Right lobe of liver (tissue), 6 donors: ENCODE data around the gene CTIF. TPM values are rescaled to one million over a fixed set of nuclear protein-coding genes. Genes with fewer than 3 reads are reported as not detected.

Source experiments
- ATAC-seq, 4 donors: fragments of 200-7000 bp; cut with Tn5 transposase; one replicate each; pipeline ENCODE4 v1.9.1; 2020; ENCODE audit warnings: mild to moderate bottlenecking in 4 of 4, moderate library complexity in 4 of 4
- DNase-seq, 3 donors: peaks; one replicate each; pipeline ENCODE4 v3.0.0-alpha.2; 2020
- H3K27ac ChIP-seq, 3 donors: fragments of 200-600 bp; one replicate each; pipeline ENCODE4 v1.8.0; 2022
- H3K27me3 ChIP-seq, 2 donors: fragments of 200-600 bp; one replicate each; pipeline ENCODE4 v1.8.0; 2022
- H3K36me3 ChIP-seq, 4 donors: fragments of 200-600 bp; sonication (generic) in 1 of 4; one replicate each; pipeline versions ENCODE4 v1.5.1 to v1.8.0; 2017 to 2022; ENCODE audit warnings: control low read depth in 1 of 4
- H3K4me1 ChIP-seq, 4 donors: fragments of 200-600 bp; sonication (generic) in 1 of 4; one replicate each; pipeline versions ENCODE4 v1.5.1 to v1.8.0; 2017 to 2022; ENCODE audit warnings: control low read depth in 1 of 4
- H3K4me3 ChIP-seq, 3 donors: fragments of 200-600 bp; one replicate each; pipeline ENCODE4 v1.8.0; 2022
- H3K9me3 ChIP-seq, 4 donors: fragments of 200-600 bp; sonication (generic) in 1 of 4; one replicate each; pipeline versions ENCODE4 v1.5.1 to v1.8.0; 2017 to 2022; ENCODE audit warnings: control low read depth in 1 of 4
- CTCF ChIP-seq, 4 donors: fragments of 200-600 bp in 3 of 4; fragments of 450-650 bp in 1 of 4; IDR thresholded peaks; one replicate each; pipeline versions ENCODE4 v1.5.1 to v1.8.0; 2016 to 2022; ENCODE audit warnings: antibody characterized with exemption in 4 of 4, mild to moderate bottlenecking in 2 of 4
- POLR2A ChIP-seq: fragments of 450-650 bp; IDR thresholded peaks from one replicate; pipeline ENCODE4 v1.6.1; 2017; ENCODE audit warnings: antibody characterized with exemption, mild to moderate bottlenecking
- WGBS: methylation state at CpG from one replicate; pipeline ENCODE4 v1.1.6; 2018; ENCODE audit warnings: low coverage, low lambda C conversion rate; ENCODE audit not compliant: insufficient coverage; ENCODE audit errors: missing lambda C conversion rate; 5-methylcytosine and 5-hydroxymethylcytosine counted together
- intact Hi-C, 2 donors: fragments of 100-400 bp; cut with DNase I; formaldehyde crosslinking; loops; one replicate each; pipeline versions ENCODE4 v1.11.2 to v1.14.1; 2022
- total RNA-seq, 6 experiments: library from RNA; depleted of rRNA in 2 of 6; stranded (reverse); fragments of >200 nt in 2 of 6; fragmentation: NEBNext Ultra II Directional in 3 of 6; extraction: Animal tissue kit (Norgen Biotek cat#: 25700) in 3 of 6; gene quantifications; one replicate each; pipeline versions ENCODE4 v1.1.0 to v1.2.4, GENCODE V29; 2016 to 2023
- donor health status: DM: no; HTN: yes; CAD: no.
- donor health status: DM: no; HTN: no; CAD: no.
- donor health status: DM: no; HTN: no; CAD: no.
- donor health status: DM: no; HTN: yes; CAD: no.
- donor health status: DM: no; HTN: yes; CAD: no.

CTIF gene
- total RNA-seq, 6 experiments from 2014 or later, result 29.0 to 60.6 (median 43.1) TPM

- no peak for TF ChIP-seq CTCF (IDR thresholded peaks at IDR 0.05)
- no peak for TF ChIP-seq POLR2A
- peak in 1 of 3 donors; percentile 18 for DNase-seq
These were observed 277.7 kb downstream of the CTIF start for GRCh38 chr18:48816554-48816953.

GRCh38 chr18:48817021-48817461 is 278.2 kb downstream of the CTIF start:
- DNase-seq, result peak in 2 of 3 donors; percentile 30 to 47
- no peaks in the 10 kb centered on the region for H3K9me3 ChIP-seq
- peaks cover 0 to 9% (median 0%) of the 10 kb centered on the region in 4 donors for H3K4me1 ChIP-seq
- H3K27me3 ChIP-seq, result no peaks in the 10 kb centered on the region
- no peak for ATAC-seq
- no peak overlapping the region for H3K27ac ChIP-seq
- no CpG with 5 or more reads among the region's 17 CpGs for WGBS
- no peak overlapping the region for H3K4me3 ChIP-seq
- no peak for TF ChIP-seq CTCF (IDR thresholded peaks at IDR 0.05)
- no peak for TF ChIP-seq POLR2A
- peaks cover 0 to 15% (median 2%) of the 10 kb centered on the region in 4 donors for H3K36me3 ChIP-seq
- intact Hi-C loops, result no loop called here

More at GRCh38 chr18:48816554-48816953, 277.7 kb downstream of the CTIF start:
- intact Hi-C loops, result no loop called here
- H3K27ac ChIP-seq, result no peak overlapping the region
- peaks cover 0 to 15% (median 2%) of the 10 kb centered on the region in 4 donors for H3K36me3 ChIP-seq
- 93% methylated on average over 3 of the region's 7 CpGs for WGBS
- no peak overlapping the region for H3K4me3 ChIP-seq
- peaks cover 0 to 6% (median 0%) of the 10 kb centered on the region in 4 donors for H3K4me1 ChIP-seq
- ATAC-seq, result no peak
- no peaks in the 10 kb centered on the region for H3K9me3 ChIP-seq
- H3K27me3 ChIP-seq, result no peaks in the 10 kb centered on the region

GRCh38 chr18:48818329-48819254 is 279.8 kb downstream of the CTIF start:
- Histone ChIP-seq H3K4me3 (no peak overlapping the region), H3K36me3 (peaks cover 0 to 18% (median 2%) of the 10 kb centered on the region in 4 donors), H3K27ac (peak overlapping the region in 2 of 3 donors; percentile 24), H3K27me3 (no peaks in the 10 kb centered on the region), H3K4me1 (peaks cover 0 to 9% (median 0%) of the 10 kb centered on the region in 4 donors), H3K9me3 (no peaks in the 10 kb centered on the region)
- intact Hi-C loops, result no loop called here
- DNase-seq (peak in 2 of 3 donors; percentile 26 to 41), ATAC-seq (no peak)
- TF ChIP-seq POLR2A (no peak), CTCF (IDR thresholded peaks at IDR 0.05) (no peak)
- 87% methylated on average over 16 of the region's 18 CpGs for WGBS

- intact Hi-C loops, result no loop called here
- peaks cover 0 to 9% (median 0%) of the 10 kb centered on the region in 4 donors for H3K4me1 ChIP-seq
- no peak overlapping the region for H3K4me3 ChIP-seq
- peaks cover 0 to 19% (median 2%) of the 10 kb centered on the region in 4 donors for H3K36me3 ChIP-seq
- TF ChIP-seq CTCF (IDR thresholded peaks at IDR 0.05) (no peak), POLR2A (no peak)
- peak; percentile 64 to 91 (median 82) for ATAC-seq
- H3K9me3 ChIP-seq, result no peaks in the 10 kb centered on the region
- 82% methylated on average over 10 of the region's 15 CpGs for WGBS
- DNase-seq, result peak in 2 of 3 donors; percentile 65 to 80
- H3K27me3 ChIP-seq, result no peaks in the 10 kb centered on the region
- H3K27ac ChIP-seq, result no peak overlapping the region
These were observed 280.4 kb downstream of the CTIF start for GRCh38 chr18:48819276-48819675.
